Heart left ventricle (tissue), 16 donors: ENCODE results near the gene LPCAT2. TPM values are rescaled to one million over a fixed set of nuclear protein-coding genes. Genes with fewer than 3 reads are reported as not detected.
A peak's percentile ranks its signal among the peaks of the same experiment; 100 is the strongest.

Source experiments
- ATAC-seq, 4 donors: fragments of 200-7000 bp; cut with Tn5 transposase; one replicate each; pipeline ENCODE4 v1.9.1; 2020 to 2022; ENCODE audit warnings: moderate library complexity in 4 of 4, mild to moderate bottlenecking in 3 of 4, moderate number of reproducible peaks in 1 of 4
- DNase-seq, 5 donors: peaks; one replicate each; pipeline ENCODE4 v3.0.0-alpha.2; 2020
- H3K27ac ChIP-seq, 12 donors: fragments of 200-600 bp; sonication (generic) in 4 of 12; one replicate each; pipeline versions ENCODE4 v1.5.0 to v1.8.0; 2016 to 2022; ENCODE audit warnings: mild to moderate bottlenecking in 2 of 12
- H3K27me3 ChIP-seq, 9 donors: fragments of 200-600 bp; sonication (generic) in 2 of 9; one replicate each; pipeline versions ENCODE4 v1.5.1 to v1.8.0; 2016 to 2022; ENCODE audit warnings: mild to moderate bottlenecking in 3 of 9
- H3K36me3 ChIP-seq, 9 donors: fragments of 200-600 bp; sonication (generic) in 2 of 9; one replicate each; pipeline versions ENCODE4 v1.5.0 to v1.8.0; 2018 to 2022; ENCODE audit warnings: mild to moderate bottlenecking in 2 of 9
- H3K4me1 ChIP-seq, 12 donors: fragments of 200-600 bp; sonication (generic) in 4 of 12; one replicate each; pipeline versions ENCODE4 v1.5.0 to v1.8.0; 2016 to 2022; ENCODE audit warnings: mild to moderate bottlenecking in 3 of 12
- H3K4me3 ChIP-seq, 12 donors: fragments of 200-600 bp; sonication (generic) in 4 of 12; one replicate each; pipeline versions ENCODE4 v1.5.0 to v1.8.0; 2017 to 2022; ENCODE audit warnings: mild to moderate bottlenecking in 9 of 12, moderate library complexity in 4 of 12
- H3K9me3 ChIP-seq, 12 donors: fragments of 200-600 bp; sonication (generic) in 4 of 12; one replicate each; pipeline versions ENCODE4 v1.5.0 to v1.8.0; 2016 to 2022; ENCODE audit warnings: mild to moderate bottlenecking in 1 of 12
- CTCF ChIP-seq, 12 donors: fragments of 200-600 bp; sonication (generic) in 4 of 12; IDR thresholded peaks; one replicate each; pipeline versions ENCODE4 v1.5.0 to v1.8.0; 2018 to 2022; ENCODE audit warnings: antibody characterized with exemption in 12 of 12, mild to moderate bottlenecking in 5 of 12
- POLR2A ChIP-seq, 2 donors: fragments of 450-650 bp; IDR thresholded peaks; one replicate each; pipeline ENCODE4 v1.6.1; 2017; ENCODE audit warnings: antibody characterized with exemption in 2 of 2, mild to moderate bottlenecking in 2 of 2, moderate library complexity in 2 of 2
- WGBS, 4 donors: extraction: QIAGEN DNeasy Blood & Tissue Kit in 2 of 4; methylation state at CpG; one replicate each; pipeline versions ENCODE4 v1.1.5 to v1.1.7; 2013 to 2018; 5-methylcytosine and 5-hydroxymethylcytosine counted together
- intact Hi-C, 10 donors: fragments of 100-400 bp; cut with DNase I; formaldehyde crosslinking; loops; one replicate each; pipeline versions ENCODE4 v1.11.1 to v1.14.2; 2022
- polyA plus RNA-seq, 2 donors: library from polyadenylated mRNA; stranded (reverse); fragments of 200-250 nt; gene quantifications; one replicate each; pipeline ENCODE4 v1.2.3, GENCODE V29; 2013
- total RNA-seq, 9 donors: library from RNA; depleted of rRNA in 2 of 9; stranded (reverse); fragments of >200 nt in 2 of 9; fragmentation: NEBNext Ultra II Directional in 3 of 9; extraction: Animal tissue kit (Norgen Biotek cat#: 25700) in 3 of 9; gene quantifications; one replicate each; pipeline versions ENCODE4 v1.1.0 to v1.2.4, GENCODE V29; 2016 to 2023
- donor health status: ischemic (EF 13 %, LVEDD 7.1; RV severe dilation, severe dysfunction).
- donor health status: healthy with polysubstance abuse.
- donor health status: DM: no; HTN: yes; CAD: no.
- donor health status: DM: no; HTN: no; CAD: no.
- donor health status: ischemic (EF 25% LVEDD 6.9; RV normal size, moderate dysfunction).
- donor health status: ischemic (EF 25% LVEDD 5.7; RV mildly dilated, moderate dysfunction).
- donor health status: healthy.
- donor health status: DM: yes; HTN: yes; CAD: no.
- donor health status: ischemic (EF 35%, LVEDD 5.7; RV mildly dilated, moderate dysfunction).
- donor health status: nonischemic (EF 11% LVEDD 7.7; RV severe dilation, severe dysfunction).
- donor health status: DM: yes; HTN: yes; CAD: no.
- donor health status: PGD.
- donor health status: ischemic (EF 29% LVEDD 5.4; RV normal size, mild dysfunction).
- donor health status: nonischemic (EF 23%, LVEDD 6.1; RV moderate dilation, normal function).

Gene LPCAT2
- total and polyA plus RNA-seq, 11 donors, result 3.8 to 13.6 (median 6.5) TPM

- Histone ChIP-seq H3K9me3 (no peaks in the 10 kb centered on the region), H3K36me3 (peaks cover 0 to 74% (median 12%) of the 10 kb centered on the region in 9 donors), H3K27ac (no peak overlapping the region), H3K27me3 (no peaks in the 10 kb centered on the region), H3K4me1 (peaks cover 0 to 45% (median 26%) of the 10 kb centered on the region in 12 donors), H3K4me3 (no peak overlapping the region)
- 68 to 92% (median 72%) methylated on average over 7 to 8 of the region's 8 CpGs for WGBS, 4 donors
- intact Hi-C loops, result loop anchor here in 9 of 10 donors (5.0 to 10.0 kb wide), 4 partner anchors 46 to 208 kb away; no protein-coding TSS in a partner anchor
- ATAC-seq, result no peak
- TF ChIP-seq POLR2A (IDR thresholded peaks at IDR 0.05) (no peak), CTCF (IDR thresholded peaks at IDR 0.05) (no peak)
- no peak for DNase-seq
These were observed 12.2 kb upstream of the LPCAT2 start for GRCh38 chr16:55496509-55497145.

- no peak overlapping the region for H3K27ac ChIP-seq
- TF ChIP-seq CTCF (IDR thresholded peaks at IDR 0.05) (no peak), POLR2A (IDR thresholded peaks at IDR 0.05) (no peak)
- peaks cover 0 to 78% (median 12%) of the 10 kb centered on the region in 9 donors for H3K36me3 ChIP-seq
- intact Hi-C loops, result loop anchor here in 9 of 10 donors (5.0 to 10.0 kb wide), 4 partner anchors 45 to 207 kb away; no protein-coding TSS in a partner anchor
- H3K9me3 ChIP-seq, result no peaks in the 10 kb centered on the region
- DNase-seq, result no peak
- WGBS, 4 donors, result 82 to 96% (median 89%) methylated on average over 5 of the region's 5 CpGs
- H3K27me3 ChIP-seq, result no peaks in the 10 kb centered on the region
- H3K4me1 ChIP-seq, result peaks cover 2 to 54% (median 34%) of the 10 kb centered on the region in 12 donors
- ATAC-seq, result no peak
- no peak overlapping the region for H3K4me3 ChIP-seq
These were observed 11.3 kb upstream of the LPCAT2 start for GRCh38 chr16:55497558-55497957.

GRCh38 chr16:55498101-55498500 is 10.8 kb upstream of the LPCAT2 start:
- Histone ChIP-seq H3K27ac (no peak overlapping the region), H3K27me3 (no peaks in the 10 kb centered on the region), H3K4me1 (peaks cover 6 to 59% (median 40%) of the 10 kb centered on the region in 12 donors), H3K9me3 (no peaks in the 10 kb centered on the region), H3K36me3 (peaks cover 0 to 73% (median 11%) of the 10 kb centered on the region in 9 donors), H3K4me3 (no peak overlapping the region)
- WGBS, 4 donors, result 77 to 100% (median 87%) methylated on average over 5 to 6 of the region's 6 CpGs
- TF ChIP-seq CTCF (IDR thresholded peaks at IDR 0.05) (no peak), POLR2A (IDR thresholded peaks at IDR 0.05) (no peak)
- intact Hi-C loops, result loop anchor here in 9 of 10 donors (5.0 to 10.0 kb wide), 4 partner anchors 44 to 207 kb away; no protein-coding TSS in a partner anchor
- ATAC-seq, result no peak
- no peak for DNase-seq

GRCh38 chr16:55499281-55499680 is 9.6 kb upstream of the LPCAT2 start:
- Histone ChIP-seq H3K4me1 (peaks cover 10 to 69% (median 49%) of the 10 kb centered on the region in 12 donors), H3K9me3 (no peaks in the 10 kb centered on the region), H3K36me3 (peaks cover 0 to 71% (median 4%) of the 10 kb centered on the region in 9 donors), H3K4me3 (no peak overlapping the region), H3K27ac (peak overlapping the region in 1 of 12 donors; percentile 26), H3K27me3 (no peaks in the 10 kb centered on the region)
- WGBS, 4 donors, result 52 to 85% (median 81%) methylated on average over 3 of the region's 3 CpGs
- DNase-seq (no peak), ATAC-seq (no peak)
- intact Hi-C loops, result loop anchor here in 9 of 10 donors (5.0 to 10.0 kb wide), 4 partner anchors 43 to 206 kb away; no protein-coding TSS in a partner anchor
- TF ChIP-seq CTCF (IDR thresholded peaks at IDR 0.05), result no peak
- TF ChIP-seq POLR2A (IDR thresholded peaks at IDR 0.05), result no peak
